GM21528 (cell line): ENCODE results near the gene RAB5B.

Experiments
- ATAC-seq: cut with Tn5 transposase; IDR thresholded peaks from one replicate; pipeline ENCODE4 v1.9.1; 2021; ENCODE audit warnings: mild to moderate bottlenecking, moderate library complexity; ENCODE audit not compliant: unreplicated experiment, low FRiP score

RAB5B gene

GRCh38 chr12:56042843-56043242 lies 69.0 kb downstream of the RAB5B start:
- ATAC-seq: no peak
